Vagina (tissue), 2 donors: Measurements from ENCODE around the gene CKLF. TPM values are rescaled to one million over a fixed set of nuclear protein-coding genes. Genes with fewer than 3 reads are reported as not detected.
"Not testable (repeated sequence)": the region's sequence is repeated elsewhere in the genome, so short reads cannot be mapped to it uniquely, and the experiment has no call there.

Source experiments
- DNase-seq, 2 donors: peaks; one replicate each; pipeline ENCODE4 v3.0.0-alpha.2; 2017; ENCODE audit errors: extremely low spot score in 2 of 2
- H3K27ac ChIP-seq: fragments of 200-600 bp; sonication (generic); one replicate; pipeline ENCODE4 v1.5.1; 2019
- H3K27me3 ChIP-seq: fragments of 200-600 bp; sonication (generic); one replicate; pipeline ENCODE4 v1.5.1; 2019
- H3K36me3 ChIP-seq, 2 donors: fragments of 200-600 bp; sonication (generic); one replicate each; pipeline ENCODE4 v1.5.1; 2017 to 2019
- H3K4me1 ChIP-seq: fragments of 200-600 bp; sonication (generic); one replicate; pipeline ENCODE4 v1.5.1; 2019
- H3K4me3 ChIP-seq, 2 donors: fragments of 200-600 bp; sonication (generic); 1 replicate in 1 of 2; 2 replicates in 1 of 2; pipeline ENCODE4 v1.5.1; 2016 to 2019
- H3K9me3 ChIP-seq: fragments of 200-600 bp; sonication (generic); one replicate; pipeline ENCODE4 v1.5.1; 2019
- POLR2A ChIP-seq, 2 donors: fragments of 450-650 bp; IDR thresholded peaks; one replicate each; pipeline ENCODE4 v1.6.1; 2017; ENCODE audit warnings: antibody characterized with exemption in 2 of 2, mild to moderate bottlenecking in 2 of 2, moderate library complexity in 2 of 2
- POLR2AphosphoS5 ChIP-seq, 2 donors: sonication (generic); formaldehyde crosslinking; IDR thresholded peaks; one replicate each; pipeline ENCODE4 v1.9.0; 2017; ENCODE audit warnings: antibody characterized with exemption in 2 of 2, mild to moderate bottlenecking in 2 of 2, low read depth in 1 of 2; ENCODE audit not compliant: insufficient read depth in 1 of 2
- intact Hi-C: fragments of 100-400 bp; cut with DNase I; formaldehyde crosslinking; loops from one replicate; pipeline ENCODE4 v1.15.1; 2023
- total RNA-seq: library from RNA; depleted of rRNA; stranded (reverse); fragments of >200 nt; gene quantifications from one replicate; pipeline ENCODE4 v1.2.3, GENCODE V29; 2016
- TF ChIP-seq, protein P1 (sequence below), 3 experiments: fragments of 450-650 bp in 2 of 3; fragments of 200-600 bp in 1 of 3; sonication (generic) in 1 of 3; IDR thresholded peaks; one replicate each; pipeline ENCODE4 v1.5.1; 2017 to 2019; ENCODE audit warnings: antibody characterized with exemption in 3 of 3, mild to moderate bottlenecking in 2 of 3, moderate library complexity in 2 of 3

CKLF gene
- total RNA-seq, 1 donor from 2014 or later, result 52.3 TPM

DNA sequence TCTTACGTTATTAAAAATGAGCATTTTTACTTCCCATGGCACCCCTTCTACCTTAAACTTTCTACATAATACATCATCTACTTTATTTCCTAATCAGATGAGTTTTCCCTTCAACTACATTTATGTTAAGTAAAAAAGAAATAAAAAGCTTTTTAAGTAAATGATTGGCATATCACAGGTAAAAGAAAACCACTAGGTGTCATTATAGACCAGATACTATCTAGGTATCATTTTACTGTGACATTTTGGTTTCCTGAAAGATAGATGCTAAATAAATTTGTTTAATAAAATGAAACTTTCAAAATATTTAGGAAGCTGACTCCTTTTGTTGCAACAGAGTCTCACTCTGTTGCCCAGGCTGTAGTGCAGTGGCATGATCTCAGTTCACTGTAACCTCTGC, 10.0 kb downstream of the CKLF start:
- no peak overlapping the region for H3K27ac ChIP-seq
- DNase-seq, result no peak
- H3K4me1 ChIP-seq, result no peaks in the 10 kb centered on the region
- TF ChIP-seq POLR2A (IDR thresholded peaks at IDR 0.05) (no peak), POLR2AphosphoS5 (IDR thresholded peaks at IDR 0.05; ENCODE audit: insufficient read depth in 1 of 2, low read depth in 1 of 2) (no peak)
- TF ChIP-seq, protein P1, sequence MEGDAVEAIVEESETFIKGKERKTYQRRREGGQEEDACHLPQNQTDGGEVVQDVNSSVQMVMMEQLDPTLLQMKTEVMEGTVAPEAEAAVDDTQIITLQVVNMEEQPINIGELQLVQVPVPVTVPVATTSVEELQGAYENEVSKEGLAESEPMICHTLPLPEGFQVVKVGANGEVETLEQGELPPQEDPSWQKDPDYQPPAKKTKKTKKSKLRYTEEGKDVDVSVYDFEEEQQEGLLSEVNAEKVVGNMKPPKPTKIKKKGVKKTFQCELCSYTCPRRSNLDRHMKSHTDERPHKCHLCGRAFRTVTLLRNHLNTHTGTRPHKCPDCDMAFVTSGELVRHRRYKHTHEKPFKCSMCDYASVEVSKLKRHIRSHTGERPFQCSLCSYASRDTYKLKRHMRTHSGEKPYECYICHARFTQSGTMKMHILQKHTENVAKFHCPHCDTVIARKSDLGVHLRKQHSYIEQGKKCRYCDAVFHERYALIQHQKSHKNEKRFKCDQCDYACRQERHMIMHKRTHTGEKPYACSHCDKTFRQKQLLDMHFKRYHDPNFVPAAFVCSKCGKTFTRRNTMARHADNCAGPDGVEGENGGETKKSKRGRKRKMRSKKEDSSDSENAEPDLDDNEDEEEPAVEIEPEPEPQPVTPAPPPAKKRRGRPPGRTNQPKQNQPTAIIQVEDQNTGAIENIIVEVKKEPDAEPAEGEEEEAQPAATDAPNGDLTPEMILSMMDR (IDR thresholded peaks at IDR 0.05), result no peak
- H3K36me3 ChIP-seq, result peaks cover 0 to 14% of the 10 kb centered on the region in 2 donors
- intact Hi-C loops, result no loop called here
- no peaks in the 10 kb centered on the region for H3K27me3 ChIP-seq
- no peak overlapping the region for H3K4me3 ChIP-seq
- H3K9me3 ChIP-seq, result no peaks in the 10 kb centered on the region

DNA sequence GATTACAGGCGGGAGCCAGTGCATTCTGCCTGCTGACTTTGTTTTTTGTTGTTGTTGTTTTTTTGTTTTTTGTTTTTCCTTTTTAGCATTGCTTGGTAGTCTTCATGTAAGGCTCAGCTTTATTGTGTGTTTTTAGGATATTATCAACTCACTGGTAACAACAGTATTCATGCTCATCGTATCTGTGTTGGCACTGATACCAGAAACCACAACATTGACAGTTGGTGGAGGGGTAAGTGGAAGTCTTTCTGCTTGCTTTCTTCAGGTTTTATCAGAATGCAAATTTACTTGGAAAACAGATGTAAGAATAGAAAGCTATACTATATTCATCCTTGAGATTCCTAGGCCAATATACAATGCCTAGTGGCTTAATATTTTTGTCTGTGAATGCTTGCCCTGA, 10.6 kb downstream of the CKLF start:
- Histone ChIP-seq H3K9me3 (no peaks in the 10 kb centered on the region), H3K36me3 (peaks cover 0 to 14% of the 10 kb centered on the region in 2 donors), H3K4me3 (no peak overlapping the region), H3K27me3 (no peaks in the 10 kb centered on the region), H3K27ac (no peak overlapping the region), H3K4me1 (no peaks in the 10 kb centered on the region)
- intact Hi-C loops, result no loop called here
- DNase-seq, result no peak
- TF ChIP-seq POLR2AphosphoS5 (IDR thresholded peaks at IDR 0.05; ENCODE audit: insufficient read depth in 1 of 2, low read depth in 1 of 2), result no peak
- TF ChIP-seq, protein P1 (IDR thresholded peaks at IDR 0.05), result no peak
- no peak for TF ChIP-seq POLR2A (IDR thresholded peaks at IDR 0.05)

DNA sequence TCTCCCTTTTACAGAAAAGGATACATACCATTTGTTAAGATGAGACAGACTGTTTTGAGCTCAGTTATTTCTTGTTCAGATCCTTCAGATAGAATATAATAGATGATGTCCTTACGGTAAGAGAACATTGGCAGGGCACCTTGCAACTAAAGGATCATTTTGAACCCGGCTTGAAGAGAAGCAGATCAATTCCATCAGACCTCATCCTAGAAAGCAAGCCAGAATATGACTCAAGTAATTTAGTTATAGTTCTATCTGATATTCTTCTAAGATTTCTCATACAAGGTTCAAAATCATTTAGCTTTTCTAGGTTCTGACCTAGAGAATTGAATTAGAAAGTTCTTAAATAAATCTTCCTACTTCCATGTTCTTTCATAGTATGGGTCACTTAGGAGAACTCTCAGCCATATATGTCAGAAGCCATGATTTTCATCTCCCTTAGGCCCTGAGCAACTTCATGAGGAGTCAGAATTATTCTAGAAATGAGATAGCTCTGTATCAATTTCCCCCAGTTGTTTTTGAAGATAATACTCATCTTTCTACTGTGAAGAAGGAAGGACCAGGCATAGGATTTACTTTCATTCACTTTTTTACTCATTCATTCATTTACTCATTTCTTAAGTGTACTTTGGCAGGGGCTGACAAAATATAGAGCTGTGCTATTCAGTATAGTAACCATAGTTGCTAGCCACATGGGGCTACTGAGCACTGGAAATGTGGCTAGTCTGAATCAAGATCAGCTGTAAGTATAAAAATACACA, 11.4 kb downstream of the CKLF start:
- no peak overlapping the region for H3K4me3 ChIP-seq
- intact Hi-C loops, result no loop called here
- no peak overlapping the region for H3K27ac ChIP-seq
- no peak for DNase-seq
- H3K27me3 ChIP-seq, result no peaks in the 10 kb centered on the region
- H3K9me3 ChIP-seq, result no peaks in the 10 kb centered on the region
- H3K4me1 ChIP-seq, result no peaks in the 10 kb centered on the region
- TF ChIP-seq POLR2A (IDR thresholded peaks at IDR 0.05) (no peak), POLR2AphosphoS5 (IDR thresholded peaks at IDR 0.05; ENCODE audit: insufficient read depth in 1 of 2, low read depth in 1 of 2) (no peak)
- TF ChIP-seq, protein P1 (IDR thresholded peaks at IDR 0.05), result no peak
- H3K36me3 ChIP-seq, result peaks cover 0 to 14% of the 10 kb centered on the region in 2 donors

DNA sequence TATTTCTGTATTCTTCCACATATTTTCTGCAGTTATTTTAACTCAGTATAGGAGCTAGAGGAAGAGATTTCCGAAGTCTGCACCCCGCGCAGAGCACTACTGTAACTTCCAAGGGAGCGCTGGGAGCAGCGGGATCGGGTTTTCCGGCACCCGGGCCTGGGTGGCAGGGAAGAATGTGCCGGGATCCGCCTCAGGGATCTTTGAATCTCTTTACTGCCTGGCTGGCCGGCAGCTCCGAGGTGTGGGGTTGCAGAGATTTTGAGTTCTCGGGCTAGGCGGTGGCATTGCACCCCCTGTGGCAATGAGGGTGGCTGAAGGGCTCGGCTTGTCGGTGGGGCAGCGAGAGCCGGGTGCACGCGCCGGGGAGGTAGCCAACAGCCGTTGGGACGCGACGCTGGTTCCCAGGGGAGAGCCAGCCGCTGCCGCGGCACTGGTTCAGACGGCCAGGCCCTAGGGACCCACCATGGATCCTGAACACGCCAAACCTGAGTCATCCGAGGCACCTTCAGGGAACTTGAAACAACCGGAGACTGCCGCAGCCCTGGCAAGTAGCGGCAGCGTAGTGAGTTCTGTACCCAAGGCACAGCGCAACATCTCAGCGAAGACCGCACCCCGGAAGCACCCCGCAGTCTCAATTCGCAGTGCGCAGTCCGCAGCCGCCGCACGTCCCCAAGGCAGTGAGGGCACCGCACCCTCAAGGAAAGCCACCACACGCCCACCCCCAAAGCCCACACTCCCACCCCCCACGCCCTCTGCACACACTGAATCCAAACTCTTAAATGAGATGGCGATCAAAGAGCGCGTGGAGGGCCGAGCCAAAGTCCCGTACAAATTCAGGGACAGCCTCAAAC, 13.9 kb downstream of the CKLF start, which contains the start of gene CMTM1:
Gene CMTM1, plus strand, starts transcription at position 389 of the 851 bp plus-strand sequence. Its CDS starts 75 bp downstream, at position 464.
- Histone ChIP-seq H3K27me3 (no peaks in the 10 kb centered on the region), H3K27ac (no peak within 1 kb of the TSS), H3K9me3 (no peaks in the 10 kb centered on the region), H3K36me3 (peaks cover 0 to 10% of the 10 kb centered on the region in 2 donors), H3K4me3 (no peak within 1 kb of the TSS), H3K4me1 (no peaks in the 10 kb centered on the region)
- no peak for TF ChIP-seq POLR2AphosphoS5 (IDR thresholded peaks at IDR 0.05; ENCODE audit: insufficient read depth in 1 of 2, low read depth in 1 of 2)
- no peak for TF ChIP-seq POLR2A (IDR thresholded peaks at IDR 0.05)
- TF ChIP-seq, protein P1 (IDR thresholded peaks at IDR 0.05), result no peak
- peak in 1 of 2 donors; percentile 49 for DNase-seq
- intact Hi-C loops, result no loop called here

DNA sequence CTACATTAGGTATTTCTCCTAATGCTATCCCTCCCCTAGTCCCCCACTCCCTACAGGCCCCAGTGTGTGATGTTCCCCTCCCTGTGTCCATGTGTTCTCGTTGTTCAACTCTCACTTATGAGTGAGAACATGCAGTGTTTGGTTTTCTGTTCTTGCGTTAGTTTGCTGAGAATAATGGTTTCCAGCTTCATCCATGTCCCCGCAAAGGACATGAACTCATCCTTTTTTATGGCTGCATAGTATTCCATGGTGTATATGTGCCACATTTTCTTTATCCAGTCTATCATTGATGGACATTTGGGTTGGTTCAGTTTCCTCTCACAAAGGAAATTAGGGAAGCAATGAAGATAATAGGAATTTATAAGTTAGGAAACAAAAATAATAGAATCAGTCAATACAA, 14.9 kb downstream of the CKLF start:
- DNase-seq, intact Hi-C loops, H3K4me1 ChIP-seq: not testable (repeated sequence)

More for the DNA sequence above, 14.9 kb downstream of the CKLF start:
- H3K36me3 ChIP-seq, H3K27ac ChIP-seq, H3K27me3 ChIP-seq, H3K9me3 ChIP-seq, H3K4me3 ChIP-seq: not testable (repeated sequence)
